Endometrium (tissue), 2 donors: ENCODE measurements around the gene MAP2K1.

Experiments
- FAIRE-seq: peaks from 2 replicates; lab custom pipeline; 2012; peaks lifted over from hg19 to GRCh38; lab: Jason Lieb, UNC
- donor health status: control.
- donor health status: control.

The MAP2K1 gene

GRCh38 chr15:66504563-66505429 is 118.1 kb downstream of the MAP2K1 start, which contains the start of the genes RPL4 and ZWILCH:
Gene RPL4, minus strand, starts transcription at chr15:66504855. Its CDS starts 65 bp downstream, at chr15:66504790.
Gene ZWILCH, plus strand, starts transcription at chr15:66505326. Its CDS starts 13 bp downstream, at chr15:66505339.
- FAIRE-seq = peak; percentile 74

DNA sequence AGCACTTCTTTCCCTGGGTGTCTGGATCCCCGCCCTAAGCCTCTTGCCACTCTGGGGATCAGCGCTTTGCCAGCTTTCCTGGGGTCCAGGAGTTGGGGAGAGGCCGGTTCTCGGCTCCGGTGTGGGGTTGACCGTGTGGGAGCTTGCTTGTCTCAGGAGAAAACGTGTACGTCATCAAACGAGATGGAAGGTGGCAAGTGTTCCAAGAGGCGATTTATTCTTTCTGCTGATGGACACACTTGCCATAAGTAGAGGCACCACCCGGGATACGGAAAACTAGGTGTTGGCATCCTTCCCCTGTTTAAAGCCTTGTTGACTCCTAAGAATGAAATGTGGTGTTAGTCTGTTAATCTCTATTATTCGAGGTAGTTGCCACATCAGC is 118.7 kb downstream of the MAP2K1 start:
- FAIRE-seq = no peak

DNA sequence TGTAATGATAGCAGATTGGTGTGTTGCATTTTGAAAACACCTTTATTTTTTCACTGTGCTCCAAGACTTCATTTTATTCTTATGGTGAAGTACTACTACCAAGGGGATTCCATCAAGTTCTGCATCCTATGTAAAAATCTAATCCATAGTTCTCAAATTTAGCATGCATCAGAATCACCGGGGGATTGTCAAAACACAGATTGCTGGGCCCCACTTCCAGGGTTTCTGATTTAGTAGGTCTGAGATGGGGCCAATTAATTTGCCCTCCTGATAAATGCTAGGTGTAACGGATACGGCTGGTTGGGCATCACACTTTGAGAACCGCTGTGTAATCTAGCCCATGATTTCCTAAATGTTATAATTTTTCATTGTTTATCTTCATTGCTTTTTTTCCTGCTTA is 119.1 kb downstream of the MAP2K1 start:
- no peak for FAIRE-seq

- no peak for FAIRE-seq
Observed at GRCh38 chr15:66508293-66508883, 121.7 kb downstream of the MAP2K1 start.

DNA sequence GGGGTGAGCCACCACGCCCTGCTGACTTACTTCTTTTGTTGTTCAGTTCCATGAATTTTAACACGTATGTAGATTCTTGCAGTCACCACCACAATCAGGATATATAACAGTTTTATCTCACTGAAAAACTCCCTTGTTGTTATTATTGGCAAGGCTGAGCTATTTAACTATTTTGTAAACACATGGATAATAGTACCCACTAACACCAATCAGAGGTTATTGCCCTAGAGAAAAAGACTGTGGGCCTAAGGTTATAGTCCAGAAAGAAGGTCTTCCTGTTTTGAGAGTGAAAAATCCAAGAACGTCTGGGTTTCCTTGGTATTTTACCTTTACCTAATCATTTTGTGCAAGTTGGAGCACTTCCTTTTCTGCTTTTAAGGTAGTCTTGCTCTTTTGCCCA is 127.9 kb downstream of the MAP2K1 start:
- no peak for FAIRE-seq

GRCh38 chr15:66515901-66516322 is 129.2 kb downstream of the MAP2K1 start:
- no peak for FAIRE-seq

- no peak for FAIRE-seq
Observed at GRCh38 chr15:66523926-66524325, 137.2 kb downstream of the MAP2K1 start.

DNA sequence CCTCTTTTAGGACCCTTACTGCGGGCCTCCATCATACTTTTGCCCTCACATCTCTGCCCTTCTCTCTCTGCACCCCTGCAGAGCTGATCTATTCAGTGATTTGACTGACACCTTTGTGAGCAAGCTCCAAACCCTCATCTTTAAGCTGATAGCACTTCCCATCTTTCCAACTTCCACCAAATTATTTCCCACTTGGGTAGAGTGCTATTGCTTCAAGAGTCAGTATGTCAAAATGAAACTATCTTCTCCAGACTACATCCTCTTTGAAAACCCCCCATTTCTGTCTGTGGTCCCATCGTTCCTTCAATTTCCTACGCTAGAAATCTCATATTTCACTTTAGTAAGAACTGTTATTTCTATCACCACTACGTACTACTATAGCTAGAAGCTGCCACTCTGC is 138.1 kb downstream of the MAP2K1 start:
- FAIRE-seq = no peak

GRCh38 chr15:66535056-66535455 is 148.3 kb downstream of the MAP2K1 start:
- FAIRE-seq = no peak
